ENCODE results near the gene GGT6.

Gene GGT6

GRCh38 chr17:4560837-4561256 is 470 bp upstream of the GGT6 start (continued):
- TF ChIP-seq CSRNP3 (CRISPR knock-in tag; IDR thresholded peaks at IDR 0.05) (no peak), BACH2 (CRISPR knock-in tag; IDR thresholded peaks at IDR 0.05; ENCODE audit: borderline replicate concordance) (no peak), CSDC2 (CRISPR knock-in tag; IDR thresholded peaks at IDR 0.05) (no peak), ARNTL (CRISPR knock-in tag; IDR thresholded peaks at IDR 0.05; ENCODE audit: borderline replicate concordance, low read depth) (no peak), ESRRG (CRISPR knock-in tag; IDR thresholded peaks at IDR 0.05) (no peak)

GRCh38 chr17:4559966-4560365 is 411 bp downstream of the GGT6 start:
- TF ChIP-seq ZNF8 (CRISPR knock-in tag; IDR thresholded peaks at IDR 0.05) = no peak
- no peak for TF ChIP-seq CREB5 (CRISPR knock-in tag; IDR thresholded peaks at IDR 0.05; ENCODE audit: low read depth)
- TF ChIP-seq TSHZ2 (CRISPR knock-in tag; IDR thresholded peaks at IDR 0.05) = no peak
- no peak for ATAC-seq

GRCh38 chr17:4559139-4559791 is 1.1 kb downstream of the GGT6 start:
- no peak for ATAC-seq
- TF ChIP-seq ARNTL (CRISPR knock-in tag; IDR thresholded peaks at IDR 0.05; ENCODE audit: borderline replicate concordance, low read depth) (no peak), ISL1 (CRISPR knock-in tag; IDR thresholded peaks at IDR 0.05) (no peak), POU6F1 (CRISPR knock-in tag; IDR thresholded peaks at IDR 0.05; ENCODE audit: borderline replicate concordance, low read depth) (no peak), TSHZ2 (CRISPR knock-in tag; IDR thresholded peaks at IDR 0.05) (no peak), TOX (CRISPR knock-in tag; IDR thresholded peaks at IDR 0.05; ENCODE audit: borderline replicate concordance) (no peak), TCF4 (CRISPR knock-in tag; IDR thresholded peaks at IDR 0.05; ENCODE audit: borderline replicate concordance) (no peak), RARB (CRISPR knock-in tag; IDR thresholded peaks at IDR 0.05) (no peak), GLIS3 (CRISPR knock-in tag; IDR thresholded peaks at IDR 0.05) (no peak), PPARA (CRISPR knock-in tag; IDR thresholded peaks at IDR 0.05; ENCODE audit: borderline replicate concordance) (no peak), SNAI2 (CRISPR knock-in tag; IDR thresholded peaks at IDR 0.05) (no peak), PATZ1 (CRISPR knock-in tag; IDR thresholded peaks at IDR 0.05; ENCODE audit: borderline replicate concordance) (no peak), ZFP30 (CRISPR knock-in tag; IDR thresholded peaks at IDR 0.05) (no peak), ZFP3 (CRISPR knock-in tag; IDR thresholded peaks at IDR 0.05) (no peak), OSR1 (CRISPR knock-in tag; IDR thresholded peaks at IDR 0.05) (no peak)

Measured in SK-N-SH treated with all-trans-retinoic acid at 6 μM for 48 hours (cell line).